ENCODE measurements around the gene PAH. TPM values are rescaled to one million over a fixed set of nuclear protein-coding genes. Genes with fewer than 3 reads are reported as not detected.

PAH gene
- total RNA-seq, 1 donor from 2014 or later = not detected

- Histone ChIP-seq H3K36me3 (no peaks in the 10 kb centered on the region), H3K27ac (no peak overlapping the region), H3K9me3 (no peaks in the 10 kb centered on the region), H3K27me3 (no peaks in the 10 kb centered on the region), H3K4me3 (no peak overlapping the region), H3K4me1 (no peaks in the 10 kb centered on the region)
- intact Hi-C loops (cut with DNase I) = loop anchor here (5.0 kb wide), 1 partner anchor 601 kb away; no protein-coding TSS in a partner anchor
- TF ChIP-seq, protein P1, sequence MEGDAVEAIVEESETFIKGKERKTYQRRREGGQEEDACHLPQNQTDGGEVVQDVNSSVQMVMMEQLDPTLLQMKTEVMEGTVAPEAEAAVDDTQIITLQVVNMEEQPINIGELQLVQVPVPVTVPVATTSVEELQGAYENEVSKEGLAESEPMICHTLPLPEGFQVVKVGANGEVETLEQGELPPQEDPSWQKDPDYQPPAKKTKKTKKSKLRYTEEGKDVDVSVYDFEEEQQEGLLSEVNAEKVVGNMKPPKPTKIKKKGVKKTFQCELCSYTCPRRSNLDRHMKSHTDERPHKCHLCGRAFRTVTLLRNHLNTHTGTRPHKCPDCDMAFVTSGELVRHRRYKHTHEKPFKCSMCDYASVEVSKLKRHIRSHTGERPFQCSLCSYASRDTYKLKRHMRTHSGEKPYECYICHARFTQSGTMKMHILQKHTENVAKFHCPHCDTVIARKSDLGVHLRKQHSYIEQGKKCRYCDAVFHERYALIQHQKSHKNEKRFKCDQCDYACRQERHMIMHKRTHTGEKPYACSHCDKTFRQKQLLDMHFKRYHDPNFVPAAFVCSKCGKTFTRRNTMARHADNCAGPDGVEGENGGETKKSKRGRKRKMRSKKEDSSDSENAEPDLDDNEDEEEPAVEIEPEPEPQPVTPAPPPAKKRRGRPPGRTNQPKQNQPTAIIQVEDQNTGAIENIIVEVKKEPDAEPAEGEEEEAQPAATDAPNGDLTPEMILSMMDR (IDR thresholded peaks at IDR 0.05) = no peak
- no peak for DNase-seq (ENCODE audit: low spot score in 2 of 2)
These were observed 29.0 kb upstream of the PAH start for GRCh38 chr12:102946042-102946441.

DNA sequence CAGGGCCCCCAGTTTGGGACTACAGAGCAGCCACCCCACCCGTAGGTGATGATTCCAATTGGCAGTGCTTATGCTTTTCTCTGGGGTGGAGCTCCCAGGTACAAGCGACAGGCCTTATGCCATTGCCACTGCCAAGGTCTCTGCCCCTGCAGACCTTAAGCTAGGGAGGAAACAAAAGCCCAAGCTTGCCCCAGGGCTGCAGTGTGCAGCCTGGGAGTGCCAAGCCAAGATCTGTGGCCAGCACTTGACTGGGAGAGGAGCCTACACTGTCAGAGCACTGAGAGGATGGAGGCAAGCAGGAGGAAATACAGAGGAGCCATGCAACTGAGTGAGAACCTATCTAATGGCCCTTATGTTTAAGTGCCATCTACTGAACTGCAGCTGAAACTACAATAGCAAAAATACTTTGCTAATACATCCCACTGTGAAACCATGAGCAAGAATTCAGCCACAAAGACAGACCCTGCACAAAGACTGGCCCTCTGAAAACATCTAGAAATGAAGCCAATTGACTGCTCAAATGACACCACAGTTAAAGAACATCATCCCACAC is 22.7 kb upstream of the PAH start:
- Histone ChIP-seq H3K4me1 (no peaks in the 10 kb centered on the region), H3K27me3 (no peaks in the 10 kb centered on the region), H3K9me3 (no peaks in the 10 kb centered on the region), H3K4me3 (no peak overlapping the region), H3K36me3 (no peaks in the 10 kb centered on the region), H3K27ac (no peak overlapping the region)
- intact Hi-C loops (cut with DNase I) = no loop called here
- TF ChIP-seq, protein P1 (IDR thresholded peaks at IDR 0.05) = no peak
- DNase-seq (ENCODE audit: low spot score in 2 of 2) = no peak

DNA sequence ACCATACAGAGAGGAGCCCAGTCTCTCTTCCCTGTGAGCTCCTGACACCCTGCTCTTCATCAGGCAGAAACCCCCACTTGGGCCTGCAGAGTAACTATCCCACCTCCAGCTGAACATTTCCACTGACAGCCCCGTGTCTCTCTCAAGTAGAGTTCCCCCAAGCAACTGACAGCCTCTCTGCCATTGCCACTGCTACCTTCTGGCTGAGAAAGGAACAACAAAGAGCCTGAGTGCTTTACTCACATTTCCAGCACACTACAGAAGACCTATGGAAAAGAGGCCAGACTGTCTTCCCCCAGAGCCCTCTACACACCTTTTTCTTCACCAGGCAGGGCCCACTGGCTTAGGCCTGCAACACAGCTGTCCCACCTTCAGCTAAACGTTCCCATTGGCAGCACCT is 22.0 kb upstream of the PAH start:
- H3K36me3 ChIP-seq = no peaks in the 10 kb centered on the region
- no peak overlapping the region for H3K4me3 ChIP-seq
- no peaks in the 10 kb centered on the region for H3K9me3 ChIP-seq
- DNase-seq (ENCODE audit: low spot score in 2 of 2) = no peak
- no peaks in the 10 kb centered on the region for H3K4me1 ChIP-seq
- no peak overlapping the region for H3K27ac ChIP-seq
- intact Hi-C loops (cut with DNase I) = no loop called here
- TF ChIP-seq, protein P1 (IDR thresholded peaks at IDR 0.05) = no peak
- H3K27me3 ChIP-seq = no peaks in the 10 kb centered on the region

GRCh38 chr12:102933168-102933567 is 16.1 kb upstream of the PAH start:
- Histone ChIP-seq H3K4me1 (no peaks in the 10 kb centered on the region), H3K27me3 (no peaks in the 10 kb centered on the region), H3K4me3 (no peak overlapping the region), H3K9me3 (no peaks in the 10 kb centered on the region), H3K27ac (no peak overlapping the region), H3K36me3 (no peaks in the 10 kb centered on the region)
- TF ChIP-seq, protein P1 (IDR thresholded peaks at IDR 0.05) = no peak
- DNase-seq (ENCODE audit: low spot score in 2 of 2) = no peak
- intact Hi-C loops (cut with DNase I) = no loop called here

- TF ChIP-seq, protein P1 (IDR thresholded peaks at IDR 0.05) = no peak
- no peaks in the 10 kb centered on the region for H3K36me3 ChIP-seq
- DNase-seq (ENCODE audit: low spot score in 2 of 2) = no peak
- H3K4me3 ChIP-seq = no peak overlapping the region
- no peaks in the 10 kb centered on the region for H3K9me3 ChIP-seq
- H3K27ac ChIP-seq = no peak overlapping the region
- no peaks in the 10 kb centered on the region for H3K27me3 ChIP-seq
- H3K4me1 ChIP-seq = no peaks in the 10 kb centered on the region
- intact Hi-C loops (cut with DNase I) = no loop called here
These were observed 10.2 kb upstream of the PAH start for GRCh38 chr12:102927220-102927619.

GRCh38 chr12:102921240-102921639 is 4.2 kb upstream of the PAH start:
- no peaks in the 10 kb centered on the region for H3K36me3 ChIP-seq
- no peak overlapping the region for H3K4me3 ChIP-seq
- H3K9me3 ChIP-seq = no peaks in the 10 kb centered on the region
- H3K4me1 ChIP-seq = no peaks in the 10 kb centered on the region
- intact Hi-C loops (cut with DNase I) = no loop called here
- TF ChIP-seq, protein P1 (IDR thresholded peaks at IDR 0.05) = no peak
- no peak overlapping the region for H3K27ac ChIP-seq
- H3K27me3 ChIP-seq = no peaks in the 10 kb centered on the region
- DNase-seq (ENCODE audit: low spot score in 2 of 2) = no peak

Data from ascending aorta (tissue), 2 donors.